ENCODE data around the gene DCAF4.

GRCh38 chr14:72892879-72893635, 33.2 kb upstream of the DCAF4 start:
- 0 out of 2 replicates have a peak, but pooled peaks have one; percentile 8 for TF ChIP-seq CTCF (conservative IDR thresholded peaks at IDR 0.05; ENCODE audit: low read length)
- TF ChIP-seq EZH2phosphoT487 (IDR thresholded peaks at IDR 0.05; ENCODE audit: borderline replicate concordance) = no peak
